ENCODE data around the gene CYB5R4. TPM values are rescaled to one million over a fixed set of nuclear protein-coding genes. Genes with fewer than 3 reads are reported as not detected.

The CYB5R4 gene
- total and polyA plus RNA-seq, 2 donors (not counting 1 experiment from before 2014, with no cell fraction given), result 11.8 to 39.6 TPM

GRCh38 chr6:83901624-83902023, 42.1 kb downstream of the CYB5R4 start:
- Histone ChIP-seq H3K27me3 (replicated peaks in 1 of 4; ENCODE audit: control extremely low read depth in 1 of 4, control insufficient read depth in 3 of 4, insufficient read depth in 4 of 4, low read length in 3 of 4) (no peaks in the 10 kb centered on the region), H3K27ac (ENCODE audit: low read length in 2 of 2) (no peak overlapping the region), H3K9me3 (ENCODE audit: control extremely low read depth in 1 of 3, control insufficient read depth in 2 of 3, insufficient read depth in 1 of 3, low read length in 2 of 3) (peaks cover 7 to 22% (median 12%) of the 10 kb centered on the region in 3 donors), H4K20me1 (ENCODE audit: control insufficient read depth, insufficient read depth, low read length, poor library complexity, severe bottlenecking) (peaks cover 22% of the 10 kb centered on the region), H3K4me1 (ENCODE audit: control insufficient read depth in 2 of 2, insufficient read depth in 2 of 2, low read length in 2 of 2) (no peaks in the 10 kb centered on the region), H3K9ac (ENCODE audit: low read length) (no peak overlapping the region), H3K4me2 (replicated peaks; ENCODE audit: low read depth, low read length, poor library complexity, severe bottlenecking) (no peak overlapping the region), H3K36me3 (replicated peaks in 1 of 2; ENCODE audit: control extremely low read depth in 1 of 2, control insufficient read depth in 1 of 2, extremely low read depth in 1 of 2, insufficient read depth in 2 of 2, low read length in 1 of 2) (peaks cover under 1 to 1% of the 10 kb centered on the region in 2 experiments), H3K4me3 (ENCODE audit: control extremely low read depth in 1 of 5, extremely low read depth in 1 of 5, insufficient read depth in 1 of 5, low read depth in 2 of 5, low read length in 4 of 5) (no peak overlapping the region), H3K79me2 (ENCODE audit: control insufficient read depth, insufficient read depth, low read length) (peaks cover 71% of the 10 kb centered on the region), H2AFZ (ENCODE audit: insufficient read depth, low read depth, low read length, poor library complexity, severe bottlenecking) (no peak overlapping the region)
- TF ChIP-seq, protein P1, sequence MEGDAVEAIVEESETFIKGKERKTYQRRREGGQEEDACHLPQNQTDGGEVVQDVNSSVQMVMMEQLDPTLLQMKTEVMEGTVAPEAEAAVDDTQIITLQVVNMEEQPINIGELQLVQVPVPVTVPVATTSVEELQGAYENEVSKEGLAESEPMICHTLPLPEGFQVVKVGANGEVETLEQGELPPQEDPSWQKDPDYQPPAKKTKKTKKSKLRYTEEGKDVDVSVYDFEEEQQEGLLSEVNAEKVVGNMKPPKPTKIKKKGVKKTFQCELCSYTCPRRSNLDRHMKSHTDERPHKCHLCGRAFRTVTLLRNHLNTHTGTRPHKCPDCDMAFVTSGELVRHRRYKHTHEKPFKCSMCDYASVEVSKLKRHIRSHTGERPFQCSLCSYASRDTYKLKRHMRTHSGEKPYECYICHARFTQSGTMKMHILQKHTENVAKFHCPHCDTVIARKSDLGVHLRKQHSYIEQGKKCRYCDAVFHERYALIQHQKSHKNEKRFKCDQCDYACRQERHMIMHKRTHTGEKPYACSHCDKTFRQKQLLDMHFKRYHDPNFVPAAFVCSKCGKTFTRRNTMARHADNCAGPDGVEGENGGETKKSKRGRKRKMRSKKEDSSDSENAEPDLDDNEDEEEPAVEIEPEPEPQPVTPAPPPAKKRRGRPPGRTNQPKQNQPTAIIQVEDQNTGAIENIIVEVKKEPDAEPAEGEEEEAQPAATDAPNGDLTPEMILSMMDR (IDR thresholded peaks at IDR 0.05), result no peak
- no peak for TF ChIP-seq EZH2 (IDR thresholded peaks at IDR 0.05; ENCODE audit: borderline replicate concordance, insufficient read depth, low read depth, low read length, poor library complexity, severe bottlenecking)
- Mint-ChIP-seq H3K27ac (no peak overlapping the region), H3K4me1 (peaks cover 53% of the 10 kb centered on the region), H3K4me3 (no peak overlapping the region), H3K9me3 (ENCODE audit: insufficient read depth) (peaks cover 27% of the 10 kb centered on the region), H3K27me3 (no peaks in the 10 kb centered on the region)
- no peak for ATAC-seq (ENCODE audit: low read depth)
- ChIA-PET POLR2A (no interaction called here), CTCF (no interaction called here)
- no peak for DNase-seq
- intact Hi-C loops (cut with micrococcal nuclease), result no loop called here
- WGBS (ENCODE audit: insufficient coverage), result no CpG with 5 or more reads among the region's 1 CpG

GRCh38 chr6:83904395-83904794, 44.9 kb downstream of the CYB5R4 start:
- Mint-ChIP-seq H3K27ac (no peak overlapping the region), H3K27me3 (no peaks in the 10 kb centered on the region), H3K9me3 (ENCODE audit: insufficient read depth) (peaks cover 32% of the 10 kb centered on the region), H3K4me1 (peaks cover 61% of the 10 kb centered on the region), H3K4me3 (no peak overlapping the region)
- H3K4me1 ChIP-seq (ENCODE audit: control insufficient read depth in 2 of 2, insufficient read depth in 2 of 2, low read length in 2 of 2), result no peaks in the 10 kb centered on the region
- no peak overlapping the region for H3K27ac ChIP-seq (ENCODE audit: low read length in 2 of 2)
- peaks cover 1% of the 10 kb centered on the region in 2 experiments for H3K36me3 ChIP-seq (replicated peaks in 1 of 2; ENCODE audit: control extremely low read depth in 1 of 2, control insufficient read depth in 1 of 2, extremely low read depth in 1 of 2, insufficient read depth in 2 of 2, low read length in 1 of 2)
- peaks cover 7 to 20% (median 12%) of the 10 kb centered on the region in 3 donors for H3K9me3 ChIP-seq (ENCODE audit: control extremely low read depth in 1 of 3, control insufficient read depth in 2 of 3, insufficient read depth in 1 of 3, low read length in 2 of 3)
- peaks cover 34% of the 10 kb centered on the region for H4K20me1 ChIP-seq (ENCODE audit: control insufficient read depth, insufficient read depth, low read length, poor library complexity, severe bottlenecking)
- H2AFZ ChIP-seq (ENCODE audit: insufficient read depth, low read depth, low read length, poor library complexity, severe bottlenecking), result no peak overlapping the region
- H3K4me3 ChIP-seq (ENCODE audit: control extremely low read depth in 1 of 5, extremely low read depth in 1 of 5, insufficient read depth in 1 of 5, low read depth in 2 of 5, low read length in 4 of 5), result no peak overlapping the region
- H3K9ac ChIP-seq (ENCODE audit: low read length), result no peak overlapping the region
- ATAC-seq (ENCODE audit: low read depth) (no peak), DNase-seq (no peak)
- CTCF ChIA-PET, result no interaction called here
- H3K79me2 ChIP-seq (ENCODE audit: control insufficient read depth, insufficient read depth, low read length), result peaks cover 82% of the 10 kb centered on the region
- H3K4me2 ChIP-seq (replicated peaks; ENCODE audit: low read depth, low read length, poor library complexity, severe bottlenecking), result no peak overlapping the region
- no peak for TF ChIP-seq EZH2 (IDR thresholded peaks at IDR 0.05; ENCODE audit: borderline replicate concordance, insufficient read depth, low read depth, low read length, poor library complexity, severe bottlenecking)
- TF ChIP-seq, protein P1 (IDR thresholded peaks at IDR 0.05), result no peak
- POLR2A ChIA-PET, result no interaction called here
- WGBS (ENCODE audit: insufficient coverage), result no CpG with 5 or more reads among the region's 4 CpGs
- intact Hi-C loops (cut with micrococcal nuclease), result no loop called here
- no peaks in the 10 kb centered on the region for H3K27me3 ChIP-seq (replicated peaks in 1 of 4; ENCODE audit: control extremely low read depth in 1 of 4, control insufficient read depth in 3 of 4, insufficient read depth in 4 of 4, low read length in 3 of 4)
